Pancreas (tissue), 10 donors: ENCODE results near the gene MRPS30. TPM values are rescaled to one million over a fixed set of nuclear protein-coding genes. Genes with fewer than 3 reads are reported as not detected.
A peak's percentile ranks its signal among the peaks of the same experiment; 100 is the strongest.

ENCODE experiments used
- ATAC-seq, 4 donors: fragments of 200-7000 bp; cut with Tn5 transposase; one replicate each; pipeline versions ENCODE4 v1.8.0 to v1.9.1; 2020; ENCODE audit warnings: mild to moderate bottlenecking in 4 of 4, moderate library complexity in 4 of 4
- DNase-seq, 6 donors: peaks; one replicate each; pipeline ENCODE4 v3.0.0-alpha.2; 2020
- FAIRE-seq: peaks from 2 replicates; lab custom pipeline; 2012; peaks lifted over from hg19 to GRCh38; lab: Jason Lieb, UNC
- H3K27ac ChIP-seq, 4 donors: fragments of 200-600 bp; sonication (generic); 1 replicate in 3 of 4; 2 replicates in 1 of 4; pipeline versions ENCODE4 v1.5.0 to v1.8.0; 2020
- H3K27me3 ChIP-seq, 4 donors: fragments of 200-600 bp; one replicate each; pipeline ENCODE4 v1.8.0; 2021
- H3K36me3 ChIP-seq, 3 donors: fragments of 200-600 bp; sonication (generic) in 1 of 3; one replicate each; pipeline versions ENCODE4 v1.5.0 to v1.8.0; 2020 to 2021
- H3K4me1 ChIP-seq, 3 donors: fragments of 200-600 bp; one replicate each; pipeline ENCODE4 v1.8.0; 2021
- H3K4me3 ChIP-seq, 4 donors: fragments of 200-600 bp; sonication (generic) in 2 of 4; one replicate each; pipeline versions ENCODE4 v1.5.0 to v1.8.0; 2020 to 2021
- H3K9me3 ChIP-seq, 4 donors: fragments of 200-600 bp; one replicate each; pipeline ENCODE4 v1.8.0; 2021
- WGBS, 2 donors: extraction: QIAGEN DNeasy Blood & Tissue Kit; methylation state at CpG; one replicate each; pipeline ENCODE4 v1.1.7; 2013; 5-methylcytosine and 5-hydroxymethylcytosine counted together
- intact Hi-C, 3 donors: fragments of 100-400 bp; cut with DNase I; formaldehyde crosslinking; loops; one replicate each; pipeline versions ENCODE4 v1.11.1 to v1.14.2; 2022
- polyA plus RNA-seq, 2 donors: library from polyadenylated mRNA; stranded (reverse); fragments of 200-250 nt; gene quantifications; one replicate each; pipeline ENCODE4 v1.2.3, GENCODE V29; 2013
- total RNA-seq, 6 donors: library from RNA; stranded (reverse); fragmentation: NEBNext Ultra II Directional in 4 of 6; extraction: Animal tissue kit (Norgen Biotek cat#: 25700) in 4 of 6; gene quantifications; one replicate each; pipeline versions ENCODE4 v1.2.1 to v1.2.4, GENCODE V29; 2021 to 2023
- TF ChIP-seq, protein P1 (sequence below), 4 donors: fragments of 200-600 bp; sonication (generic) in 3 of 4; IDR thresholded peaks; one replicate each; pipeline versions ENCODE4 v1.5.0 to v1.8.0; 2021; ENCODE audit warnings: antibody characterized with exemption in 4 of 4
- donor health status: healthy with polysubstance abuse.
- donor health status: DM: no; HTN: no; CAD: no; lungs with moderate emphysema.
- donor health status: DM: no; HTN: no; CAD: no.
- donor health status: control.
- donor health status: control.
- donor health status: Bipolar disorder and iron deficiency.
- donor health status: DM: yes; HTN: yes; CAD: no.
- donor health status: DM: no; HTN: no; CAD: no.
- donor health status: DM: no; HTN: no; CAD: no.
- donor health status: DM: yes; HTN: yes; CAD: no.

The MRPS30 gene
- total and polyA plus RNA-seq, 8 donors, result 9.8 to 24.7 (median 17.1) TPM

DNA sequence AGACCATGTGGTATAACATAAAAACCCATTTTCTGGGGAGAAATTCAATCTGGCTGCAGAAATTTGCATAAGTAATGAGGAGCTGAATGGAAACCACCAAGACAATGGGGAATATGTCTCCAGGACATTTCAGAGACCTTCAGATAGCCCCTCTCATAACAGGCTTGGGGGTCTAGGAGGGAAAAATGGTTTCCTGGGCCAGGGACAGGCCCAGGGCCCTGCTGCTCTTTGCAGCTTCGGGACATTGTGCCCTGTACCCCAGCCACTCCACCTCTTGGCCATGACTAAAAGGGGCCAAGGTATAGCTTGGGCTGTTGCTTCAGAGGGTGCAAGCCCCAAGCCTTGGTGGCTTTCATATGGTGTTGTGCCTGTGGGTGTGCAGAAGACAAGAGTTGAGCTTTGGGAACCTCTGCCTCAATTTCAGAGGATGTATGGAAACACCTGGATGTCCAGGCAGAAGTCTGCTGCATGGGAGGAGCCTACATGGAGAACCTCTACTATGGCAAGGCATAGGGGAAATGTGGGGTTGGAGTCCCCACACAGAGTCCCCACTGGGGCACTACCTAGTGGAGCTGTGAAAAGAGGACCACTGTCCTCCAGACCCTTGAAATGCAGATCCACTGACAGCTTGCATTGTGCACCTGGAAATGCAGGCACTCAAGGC, 30.4 kb downstream of the MRPS30 start:
- Histone ChIP-seq H3K9me3 (no peaks in the 10 kb centered on the region), H3K27me3 (no peaks in the 10 kb centered on the region), H3K27ac (no peak overlapping the region), H3K4me1 (no peaks in the 10 kb centered on the region), H3K36me3 (no peaks in the 10 kb centered on the region), H3K4me3 (no peak overlapping the region)
- FAIRE-seq (no peak), ATAC-seq (no peak), DNase-seq (no peak)
- intact Hi-C loops, result no loop called here
- TF ChIP-seq, protein P1, sequence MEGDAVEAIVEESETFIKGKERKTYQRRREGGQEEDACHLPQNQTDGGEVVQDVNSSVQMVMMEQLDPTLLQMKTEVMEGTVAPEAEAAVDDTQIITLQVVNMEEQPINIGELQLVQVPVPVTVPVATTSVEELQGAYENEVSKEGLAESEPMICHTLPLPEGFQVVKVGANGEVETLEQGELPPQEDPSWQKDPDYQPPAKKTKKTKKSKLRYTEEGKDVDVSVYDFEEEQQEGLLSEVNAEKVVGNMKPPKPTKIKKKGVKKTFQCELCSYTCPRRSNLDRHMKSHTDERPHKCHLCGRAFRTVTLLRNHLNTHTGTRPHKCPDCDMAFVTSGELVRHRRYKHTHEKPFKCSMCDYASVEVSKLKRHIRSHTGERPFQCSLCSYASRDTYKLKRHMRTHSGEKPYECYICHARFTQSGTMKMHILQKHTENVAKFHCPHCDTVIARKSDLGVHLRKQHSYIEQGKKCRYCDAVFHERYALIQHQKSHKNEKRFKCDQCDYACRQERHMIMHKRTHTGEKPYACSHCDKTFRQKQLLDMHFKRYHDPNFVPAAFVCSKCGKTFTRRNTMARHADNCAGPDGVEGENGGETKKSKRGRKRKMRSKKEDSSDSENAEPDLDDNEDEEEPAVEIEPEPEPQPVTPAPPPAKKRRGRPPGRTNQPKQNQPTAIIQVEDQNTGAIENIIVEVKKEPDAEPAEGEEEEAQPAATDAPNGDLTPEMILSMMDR (IDR thresholded peaks at IDR 0.05), result no peak
- 81 to 84% methylated on average over 1 of the region's 1 CpG for WGBS, 2 donors

GRCh38 chr5:44842496-44843282, 33.9 kb downstream of the MRPS30 start:
- ATAC-seq (no peak), DNase-seq (no peak), FAIRE-seq (peak; percentile 51)
- no peaks in the 10 kb centered on the region for H3K27me3 ChIP-seq
- no peaks in the 10 kb centered on the region for H3K4me1 ChIP-seq
- H3K4me3 ChIP-seq, result no peak overlapping the region
- H3K9me3 ChIP-seq, result no peaks in the 10 kb centered on the region
- no peak overlapping the region for H3K27ac ChIP-seq
- intact Hi-C loops, result no loop called here
- no peaks in the 10 kb centered on the region for H3K36me3 ChIP-seq
- WGBS, 2 donors, result 71 to 83% methylated on average over 2 of the region's 2 CpGs
- TF ChIP-seq, protein P1 (IDR thresholded peaks at IDR 0.05), result no peak

DNA sequence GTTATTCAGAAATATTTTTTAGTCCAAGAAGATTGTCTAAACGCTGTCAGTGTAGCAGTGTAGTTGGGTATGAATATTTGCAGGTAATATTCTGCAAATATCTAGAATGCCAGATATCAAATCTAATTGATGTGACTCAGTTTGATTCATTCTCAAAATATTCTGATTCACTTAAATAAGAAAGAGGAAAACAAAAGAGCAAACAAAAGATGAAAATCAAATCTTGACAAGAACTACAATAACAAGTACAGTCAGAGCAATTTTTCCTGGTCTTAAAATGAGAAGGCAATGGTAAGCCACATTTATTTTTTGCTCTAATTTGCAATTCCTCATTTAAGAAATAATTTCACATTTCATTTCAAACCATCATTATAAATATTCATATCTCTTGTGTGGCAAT, 36.0 kb downstream of the MRPS30 start:
- 64 to 91% methylated on average over 1 of the region's 1 CpG for WGBS, 2 donors
- no peaks in the 10 kb centered on the region for H3K9me3 ChIP-seq
- DNase-seq (no peak), ATAC-seq (no peak), FAIRE-seq (no peak)
- H3K4me3 ChIP-seq, result no peak overlapping the region
- H3K27ac ChIP-seq, result no peak overlapping the region
- H3K27me3 ChIP-seq, result no peaks in the 10 kb centered on the region
- intact Hi-C loops, result no loop called here
- no peaks in the 10 kb centered on the region for H3K4me1 ChIP-seq
- H3K36me3 ChIP-seq, result no peaks in the 10 kb centered on the region
- TF ChIP-seq, protein P1 (IDR thresholded peaks at IDR 0.05), result no peak

DNA sequence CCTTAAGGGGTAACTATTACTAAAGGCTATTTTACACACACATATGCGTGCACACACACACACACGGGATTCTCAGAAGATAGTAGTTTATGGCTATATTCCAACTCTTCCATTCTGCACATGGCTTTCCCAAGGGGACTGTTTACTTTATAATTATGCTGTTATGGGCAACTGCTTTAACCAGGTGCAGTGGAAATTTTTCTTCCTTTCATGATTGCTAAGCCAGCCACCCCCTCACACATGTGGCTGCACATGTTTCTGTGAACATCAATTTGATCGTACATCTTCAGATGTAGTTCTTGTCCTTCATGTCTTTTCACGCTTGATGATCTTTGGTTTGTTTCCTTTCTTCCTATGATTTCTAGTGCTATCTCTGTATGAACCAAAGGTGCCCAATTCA, 37.0 kb downstream of the MRPS30 start:
- Histone ChIP-seq H3K27me3 (no peaks in the 10 kb centered on the region), H3K4me1 (no peaks in the 10 kb centered on the region), H3K4me3 (no peak overlapping the region), H3K27ac (no peak overlapping the region), H3K9me3 (no peaks in the 10 kb centered on the region), H3K36me3 (no peaks in the 10 kb centered on the region)
- 40 to 49% methylated on average over 4 of the region's 4 CpGs for WGBS, 2 donors
- ATAC-seq (peak in 2 of 4 donors; percentile 30 to 51), DNase-seq (no peak), FAIRE-seq (no peak)
- TF ChIP-seq, protein P1 (IDR thresholded peaks at IDR 0.05), result no peak
- intact Hi-C loops, result no loop called here
